SK-N-SH treated with all-trans-retinoic acid at 6 μM for 48 hours (cell line): Measurements from ENCODE around the gene ASCC1.

Experiments
- ATAC-seq: fragments of 200-7000 bp; cut with Tn5 transposase; 3 replicates; pipeline ENCODE4 v1.9.1; 2020; ENCODE audit warnings: mild to moderate bottlenecking, moderate library complexity
- ARNTL ChIP-seq: fragments of 450-650 bp; formaldehyde crosslinking; IDR thresholded peaks from 2 replicates; pipeline ENCODE4 v1.5.0; 2020; ENCODE audit warnings: low read depth, mild to moderate bottlenecking, moderate library complexity, borderline replicate concordance
- BACH2 ChIP-seq: fragments of 250-450 bp; sonication (Bioruptor Pico); IDR thresholded peaks from 2 replicates; pipeline ENCODE4 v1.9.0; 2021; ENCODE audit warnings: mild to moderate bottlenecking, borderline replicate concordance
- CREB5 ChIP-seq: fragments of 250-450 bp; sonication (Bioruptor Pico); IDR thresholded peaks from 2 replicates; pipeline ENCODE4 v1.5.1; 2020; ENCODE audit warnings: low read depth, mild to moderate bottlenecking, moderate library complexity
- CSDC2 ChIP-seq: fragments of 250-450 bp; sonication (Bioruptor Pico); IDR thresholded peaks from 2 replicates; pipeline ENCODE4 v1.5.0; 2020; ENCODE audit warnings: mild to moderate bottlenecking, moderate library complexity
- CSRNP3 ChIP-seq: fragments of 250-450 bp; sonication (Bioruptor Pico); IDR thresholded peaks from 2 replicates; pipeline ENCODE4 v1.5.1; 2021; ENCODE audit warnings: mild to moderate bottlenecking, moderate library complexity
- ESRRG ChIP-seq: fragments of 250-450 bp; sonication (Bioruptor Pico); IDR thresholded peaks from 2 replicates; pipeline ENCODE4 v1.6.1; 2021; ENCODE audit warnings: mild to moderate bottlenecking
- ISL1 ChIP-seq: fragments of 250-450 bp; sonication (Bioruptor Pico); IDR thresholded peaks from 2 replicates; pipeline ENCODE4 v2.1.2; 2022; ENCODE audit warnings: mild to moderate bottlenecking, moderate library complexity
- OSR1 ChIP-seq: fragments of 250-450 bp; sonication (Bioruptor Pico); IDR thresholded peaks from 2 replicates; pipeline ENCODE4 v1.8.0; 2022; ENCODE audit warnings: moderate library complexity, mild to moderate bottlenecking, inconsistent platforms
- PATZ1 ChIP-seq: fragments of 250-450 bp; sonication (Bioruptor Pico); IDR thresholded peaks from 2 replicates; pipeline ENCODE4 v1.8.0; 2020; ENCODE audit warnings: mild to moderate bottlenecking, moderate library complexity, borderline replicate concordance
- POU6F1 ChIP-seq: fragments of 250-450 bp; sonication (Bioruptor Pico); IDR thresholded peaks from 2 replicates; pipeline ENCODE4 v1.8.0; 2021; ENCODE audit warnings: low read depth, mild to moderate bottlenecking, moderate library complexity, borderline replicate concordance
- PPARA ChIP-seq: fragments of 250-450 bp; sonication (Bioruptor Pico); IDR thresholded peaks from 2 replicates; pipeline ENCODE4 v1.5.0; 2020; ENCODE audit warnings: mild to moderate bottlenecking, borderline replicate concordance
- RARB ChIP-seq: fragments of 250-450 bp; sonication (Bioruptor Pico); IDR thresholded peaks from 2 replicates; pipeline ENCODE4 v1.8.0; 2021; ENCODE audit warnings: mild to moderate bottlenecking, moderate library complexity
- SNAI2 ChIP-seq: fragments of 250-450 bp; sonication (Bioruptor Pico); IDR thresholded peaks from 2 replicates; pipeline ENCODE4 v1.5.0; 2020; ENCODE audit warnings: mild to moderate bottlenecking, moderate library complexity
- TCF4 ChIP-seq: fragments of 250-450 bp; sonication (Bioruptor Pico); IDR thresholded peaks from 2 replicates; pipeline ENCODE4 v1.8.0; 2021; ENCODE audit warnings: mild to moderate bottlenecking, moderate library complexity, borderline replicate concordance
- TSHZ2 ChIP-seq: fragments of 250-450 bp; sonication (Bioruptor Pico); IDR thresholded peaks from 2 replicates; pipeline ENCODE4 v1.5.0; 2020; ENCODE audit warnings: mild to moderate bottlenecking, moderate library complexity
- ZC3H10 ChIP-seq: fragments of 250-450 bp; sonication (Bioruptor Pico); IDR thresholded peaks from 2 replicates; pipeline ENCODE4 v1.5.1; 2021; ENCODE audit warnings: mild to moderate bottlenecking, moderate library complexity
- ZFP3 ChIP-seq: fragments of 250-450 bp; sonication (Bioruptor Pico); IDR thresholded peaks from 2 replicates; pipeline ENCODE4 v1.5.0; 2020; ENCODE audit warnings: mild to moderate bottlenecking, moderate library complexity
- ZFP30 ChIP-seq: fragments of 450-650 bp; formaldehyde crosslinking; IDR thresholded peaks from 2 replicates; pipeline ENCODE4 v1.5.0; 2022; ENCODE audit warnings: mild to moderate bottlenecking, moderate library complexity
- ZNF565 ChIP-seq: fragments of 450-650 bp; formaldehyde crosslinking; conservative IDR thresholded peaks from 2 replicates; pipeline ENCODE4 v1.5.0; 2020; ENCODE audit warnings: low read depth, mild to moderate bottlenecking, moderate library complexity
- ZNF8 ChIP-seq: fragments of 450-650 bp; formaldehyde crosslinking; IDR thresholded peaks from 2 replicates; pipeline ENCODE4 v1.5.0; 2020; ENCODE audit warnings: mild to moderate bottlenecking, moderate library complexity

Gene ASCC1

GRCh38 chr10:72069751-72070526 lies 146.1 kb downstream of the ASCC1 start:
- TF ChIP-seq ZFP3 (CRISPR knock-in tag) (no peak), RARB (no peak), TCF4 (CRISPR knock-in tag) (no peak), BACH2 (no peak), ZNF8 (CRISPR knock-in tag) (no peak), ARNTL (CRISPR knock-in tag) (no peak), CSDC2 (CRISPR knock-in tag) (no peak), PPARA (no peak), ZFP30 (CRISPR knock-in tag) (no peak), ZC3H10 (CRISPR knock-in tag) (no peak), PATZ1 (CRISPR knock-in tag) (no peak), TSHZ2 (no peak), CSRNP3 (CRISPR knock-in tag) (no peak), POU6F1 (CRISPR knock-in tag) (no peak), ISL1 (no peak)
- TF ChIP-seq, all 23 proteins: peak for 0
- ATAC-seq, result no peak; the same call in 2 of the 3 replicates

GRCh38 chr10:72068901-72069446 lies 147.1 kb downstream of the ASCC1 start:
- peak; percentile 25 for ATAC-seq
- no peak for TF ChIP-seq CSRNP3 (CRISPR knock-in tag)
- TF ChIP-seq SNAI2 (CRISPR knock-in tag), result no peak

- ATAC-seq, result no peak
These were observed 147.8 kb downstream of the ASCC1 start for GRCh38 chr10:72068126-72068765.

More at GRCh38 chr10:72068126-72068765, 147.8 kb downstream of the ASCC1 start:
- TF ChIP-seq ZNF8 (CRISPR knock-in tag) (no peak), ESRRG (CRISPR knock-in tag) (no peak), SNAI2 (CRISPR knock-in tag) (no peak), TSHZ2 (no peak), CREB5 (no peak), ISL1 (no peak), ZFP3 (CRISPR knock-in tag) (no peak), ZFP30 (CRISPR knock-in tag) (no peak), ZNF565 (CRISPR knock-in tag) (no peak), RARB (no peak), ARNTL (CRISPR knock-in tag) (no peak), PPARA (no peak), OSR1 (CRISPR knock-in tag) (no peak)
